Endothelial cell (in vitro differentiated cells): Measurements from ENCODE around the gene KIAA0513. TPM values are rescaled to one million over a fixed set of nuclear protein-coding genes. Genes with fewer than 3 reads are reported as not detected.

ENCODE experiments used
- DNase-seq: peaks from one replicate; pipeline ENCODE4 v3.0.0; 2021; ENCODE audit warnings: low spot score
- H3K27ac Mint-ChIP-seq: one replicate; pipeline ENCODE4 v1.8.0; 2021; ENCODE audit warnings: mixed read lengths, inconsistent platforms; ENCODE audit not compliant: unreplicated experiment
- H3K27me3 Mint-ChIP-seq: one replicate; pipeline ENCODE4 v1.8.0; 2021; ENCODE audit warnings: mild to moderate bottlenecking, moderate library complexity, mixed read lengths, inconsistent platforms; ENCODE audit not compliant: unreplicated experiment
- H3K36me3 Mint-ChIP-seq: one replicate; pipeline ENCODE4 v1.8.0; 2021; ENCODE audit warnings: mild to moderate bottlenecking, low read depth, mixed read lengths, inconsistent platforms; ENCODE audit not compliant: unreplicated experiment
- H3K4me1 Mint-ChIP-seq: one replicate; pipeline ENCODE4 v1.8.0; 2021; ENCODE audit warnings: mild to moderate bottlenecking, mixed read lengths, inconsistent platforms; ENCODE audit not compliant: unreplicated experiment
- H3K4me3 Mint-ChIP-seq: one replicate; pipeline ENCODE4 v1.8.0; 2021; ENCODE audit warnings: mild to moderate bottlenecking, mixed read lengths, inconsistent platforms; ENCODE audit not compliant: unreplicated experiment
- H3K9me3 Mint-ChIP-seq: one replicate; pipeline ENCODE4 v1.8.0; 2021; ENCODE audit warnings: mixed read lengths, inconsistent platforms; ENCODE audit not compliant: unreplicated experiment
- CTCF ChIP-seq: fragments of 200-600 bp; sonication (generic); IDR thresholded peaks from one replicate; pipeline ENCODE4 v1.5.0; 2021; ENCODE audit warnings: antibody characterized with exemption; ENCODE audit not compliant: unreplicated experiment
- total RNA-seq: library from RNA; stranded (reverse); fragmentation: NEBNext Ultra II Directional; extraction: Animal tissue kit (Norgen Biotek cat#: 25700); gene quantifications from one replicate; pipeline ENCODE4 v1.2.1, GENCODE V29; 2021; ENCODE audit not compliant: unreplicated experiment

Gene KIAA0513
- total RNA-seq, 1 donor from 2014 or later = 5.5 TPM

GRCh38 chr16:85015481-85016187 is 12.0 kb upstream of the KIAA0513 start:
- Mint-ChIP-seq H3K27ac (no peak overlapping the region), H3K27me3 (peaks cover 4% of the 10 kb centered on the region), H3K4me1 (peaks cover 7% of the 10 kb centered on the region), H3K36me3 (no peaks in the 10 kb centered on the region), H3K4me3 (no peak overlapping the region), H3K9me3 (no peaks in the 10 kb centered on the region)
- TF ChIP-seq CTCF = no peak
- DNase-seq = no peak

- Mint-ChIP-seq H3K9me3 (no peaks in the 10 kb centered on the region), H3K4me1 (no peaks in the 10 kb centered on the region), H3K36me3 (no peaks in the 10 kb centered on the region), H3K27me3 (peaks cover 1% of the 10 kb centered on the region), H3K4me3 (no peak overlapping the region), H3K27ac (no peak overlapping the region)
- DNase-seq = no peak
- no peak for TF ChIP-seq CTCF
These were observed 10.4 kb upstream of the KIAA0513 start for GRCh38 chr16:85017151-85017550.

DNA sequence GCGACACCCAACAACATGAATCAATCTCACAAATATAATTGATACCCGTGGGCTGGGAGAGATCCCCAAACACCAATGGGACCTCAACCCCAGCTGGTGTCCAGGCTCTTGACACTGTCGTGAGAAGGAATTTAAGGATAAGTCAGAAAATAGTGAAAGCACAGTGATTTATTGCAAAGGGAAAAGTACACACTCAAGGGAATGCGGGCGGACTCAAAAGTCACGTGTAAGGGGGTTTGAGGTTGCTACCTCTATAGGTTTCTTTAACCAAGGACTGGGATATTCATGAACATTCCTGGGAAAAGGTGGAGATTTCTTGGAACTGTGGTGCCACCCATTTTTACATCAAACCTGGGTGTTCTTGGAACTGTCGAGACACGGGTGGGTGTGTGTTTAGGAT is 10.0 kb upstream of the KIAA0513 start:
- Mint-ChIP-seq H3K27ac (no peak overlapping the region), H3K36me3 (no peaks in the 10 kb centered on the region), H3K4me1 (no peaks in the 10 kb centered on the region), H3K9me3 (no peaks in the 10 kb centered on the region), H3K4me3 (no peak overlapping the region), H3K27me3 (peaks cover 1% of the 10 kb centered on the region)
- no peak for TF ChIP-seq CTCF
- no peak for DNase-seq

DNA sequence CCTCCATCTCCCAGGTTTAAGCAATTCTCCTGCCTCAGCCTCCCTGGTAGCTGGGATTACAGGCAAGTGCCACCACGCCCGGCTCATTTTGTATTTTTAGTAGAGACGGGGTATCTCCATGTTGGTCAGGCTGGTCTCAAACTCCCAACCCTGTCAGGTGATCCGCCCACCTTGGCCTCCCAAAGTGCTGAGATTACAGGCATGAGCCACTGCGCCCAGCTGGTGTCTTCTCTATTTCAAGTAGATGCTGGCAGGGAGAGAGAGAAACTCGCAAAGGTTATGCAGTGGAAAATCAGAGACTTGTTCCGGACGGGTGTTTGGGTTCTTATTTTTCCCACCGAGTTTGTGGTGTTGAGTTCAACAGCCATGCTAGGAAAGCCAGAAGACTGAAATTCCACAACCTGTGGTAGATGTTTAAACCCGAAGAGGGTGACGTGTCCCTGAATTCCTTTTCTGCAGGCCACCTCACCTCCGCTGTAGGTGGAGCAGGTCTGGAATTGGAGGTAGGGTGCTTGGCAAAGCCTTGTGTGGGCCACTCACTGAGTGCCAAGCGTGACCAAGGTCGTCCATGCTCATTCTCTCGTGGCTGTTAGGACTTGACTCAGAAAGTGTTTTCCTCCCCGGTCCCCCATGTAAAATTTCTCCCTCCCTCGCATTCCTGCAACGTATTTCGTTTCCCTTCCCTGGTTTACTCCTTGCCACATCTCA is 8.9 kb upstream of the KIAA0513 start:
- Mint-ChIP-seq H3K27me3 (peaks cover 1% of the 10 kb centered on the region), H3K4me3 (no peak overlapping the region)

More for the DNA sequence above, 8.9 kb upstream of the KIAA0513 start:
- no peak for TF ChIP-seq CTCF
- no peak overlapping the region for H3K27ac Mint-ChIP-seq
- H3K36me3 Mint-ChIP-seq = no peaks in the 10 kb centered on the region
- no peak for DNase-seq
- no peaks in the 10 kb centered on the region for H3K4me1 Mint-ChIP-seq
- H3K9me3 Mint-ChIP-seq = no peaks in the 10 kb centered on the region
